SK-N-MC (cell line): ENCODE results near the gene ZYX.

Experiments
- EZH2 ChIP-seq: fragments of 200-600 bp; sonication (generic); IDR thresholded peaks from one replicate; pipeline ENCODE4 v1.6.1; 2017; ENCODE audit warnings: antibody characterized with exemption
- FOXP2 ChIP-seq: optimal IDR thresholded peaks from 2 replicates; pipeline ENCODE3; 2011; ENCODE audit warnings: mild to moderate bottlenecking, moderate library complexity; ENCODE audit not compliant: insufficient read depth; ENCODE audit errors: extremely low read length, control extremely low read depth
- POLR2AphosphoS5 ChIP-seq: IDR thresholded peaks from 2 replicates; pipeline ENCODE4 v1.6.1; 2012; ENCODE audit warnings: mild to moderate bottlenecking, low read depth, low read length, borderline replicate concordance

GRCh38 chr7:143351060-143351459 lies 30.1 kb upstream of the ZYX start:
- TF ChIP-seq POLR2AphosphoS5 (no peak), EZH2 (no peak), FOXP2 (no peak)
